Right ventricle myocardium superior (tissue), 1 donor: ENCODE results near the gene ABHD12. TPM values are rescaled to one million over a fixed set of nuclear protein-coding genes. Genes with fewer than 3 reads are reported as not detected.
A peak's percentile ranks its signal among the peaks of the same experiment; 100 is the strongest.

ENCODE experiments used
- ATAC-seq: fragments of 200-7000 bp; cut with Tn5 transposase; one replicate; pipeline ENCODE4 v1.9.1; 2020; ENCODE audit warnings: mild to moderate bottlenecking; ENCODE audit not compliant: poor library complexity
- DNase-seq: peaks from one replicate; pipeline ENCODE4 v3.0.0-alpha.2; 2020
- intact Hi-C: fragments of 100-400 bp; cut with DNase I; formaldehyde crosslinking; loops from one replicate; pipeline ENCODE4 v1.11.2; 2022
- total RNA-seq: library from RNA; stranded (reverse); fragmentation: NEBNext Ultra II Directional; extraction: Animal tissue kit (Norgen Biotek cat#: 25700); gene quantifications from one replicate; pipeline ENCODE4 v1.2.1, GENCODE V29; 2021
- donor health status: DM: no; HTN: yes; CAD: no; lungs with severe emphysema.

Gene ABHD12
- total RNA-seq, 1 donor from 2014 or later = 21.1 TPM

- intact Hi-C loops = loop anchor here (5.0 kb wide), 1 partner anchor 100 kb away; no protein-coding TSS in a partner anchor
- no peak for DNase-seq
- no peak for ATAC-seq
Measured at GRCh38 chr20:25297141-25297905, 93.3 kb downstream of the ABHD12 start.

- no peak for ATAC-seq
- no peak for DNase-seq
- intact Hi-C loops = loop anchor here (5.0 kb wide), 1 partner anchor 101 kb away; no protein-coding TSS in a partner anchor
Measured at GRCh38 chr20:25296094-25297093, 94.2 kb downstream of the ABHD12 start.

- ATAC-seq = peak; percentile 64
- DNase-seq = peak; percentile 78
- intact Hi-C loops = loop anchor here (5.0 kb wide), 1 partner anchor 102 kb away; no protein-coding TSS in a partner anchor
Measured at GRCh38 chr20:25295386-25296093, 95.1 kb downstream of the ABHD12 start.

- ATAC-seq (peak; percentile 24), DNase-seq (no peak)
- intact Hi-C loops = loop anchor here (5.0 kb wide), 2 partner anchors 37 to 103 kb away; no protein-coding TSS in a partner anchor
Measured at GRCh38 chr20:25294459-25295385, 95.9 kb downstream of the ABHD12 start.

GRCh38 chr20:25293910-25294458 lies 96.7 kb downstream of the ABHD12 start:
- intact Hi-C loops = loop anchor here (5.0 kb wide), 1 partner anchor 37 kb away; no protein-coding TSS in a partner anchor
- DNase-seq (no peak), ATAC-seq (no peak)

- intact Hi-C loops = loop anchor here (5.0 kb wide), 1 partner anchor 36 kb away; no protein-coding TSS in a partner anchor
- DNase-seq (no peak), ATAC-seq (peak; percentile 4)
Measured at GRCh38 chr20:25293507-25293906, 97.1 kb downstream of the ABHD12 start.

- intact Hi-C loops = loop anchor here (5.0 kb wide), 1 partner anchor 35 kb away; no protein-coding TSS in a partner anchor
- ATAC-seq (no peak), DNase-seq (no peak)
Measured at GRCh38 chr20:25292176-25292891, 98.3 kb downstream of the ABHD12 start.

- DNase-seq (peak; percentile 23), ATAC-seq (peak; percentile 11)
- intact Hi-C loops = loop anchor here (5.0 kb wide), 1 partner anchor 34 kb away; no protein-coding TSS in a partner anchor
Measured at GRCh38 chr20:25291432-25292133, 99.1 kb downstream of the ABHD12 start.

- ATAC-seq = no peak
- peak; percentile 42 for DNase-seq
- intact Hi-C loops = loop anchor here (5.0 kb wide), 1 partner anchor 34 kb away; no protein-coding TSS in a partner anchor
Measured at GRCh38 chr20:25290646-25291431, 99.8 kb downstream of the ABHD12 start.

- DNase-seq = peak; percentile 34
- no peak for ATAC-seq
- intact Hi-C loops = loop anchor here (5.0 kb wide), 1 partner anchor 33 kb away; no protein-coding TSS in a partner anchor
Measured at GRCh38 chr20:25289886-25290597, 100.6 kb downstream of the ABHD12 start.

GRCh38 chr20:25288291-25289181 lies 102.1 kb downstream of the ABHD12 start:
- ATAC-seq = no peak
- intact Hi-C loops = no loop called here
- DNase-seq = peak; percentile 37

- no peak for ATAC-seq
- DNase-seq = peak; percentile 34
- intact Hi-C loops = no loop called here
Measured at GRCh38 chr20:25287631-25288290, 102.9 kb downstream of the ABHD12 start.

GRCh38 chr20:25286917-25287316 lies 103.7 kb downstream of the ABHD12 start:
- peak; percentile 22 for DNase-seq

More at GRCh38 chr20:25286917-25287316, 103.7 kb downstream of the ABHD12 start:
- no peak for ATAC-seq
- intact Hi-C loops = no loop called here
